Neural progenitor cell (in vitro differentiated cells): Measurements from ENCODE around the gene B4GALT5. TPM values are rescaled to one million over a fixed set of nuclear protein-coding genes. Genes with fewer than 3 reads are reported as not detected.

Experiments used
- DNase-seq: peaks from one replicate; pipeline ENCODE4 v3.0.0-alpha.2; 2016; ENCODE audit warnings: low spot score
- H2AFZ ChIP-seq: fragments of 200-600 bp; sonication (generic); replicated peaks from 2 replicates; pipeline ENCODE4 v1.6.1; 2016; ENCODE audit warnings: antibody characterized with exemption
- H3F3A ChIP-seq: fragments of 200-600 bp; sonication (generic); 2 replicates; pipeline ENCODE4 v1.6.1; 2016; ENCODE audit warnings: antibody characterized with exemption, low read depth
- H3K27ac ChIP-seq: fragments of 200-600 bp; sonication (generic); 2 replicates; pipeline ENCODE4 v1.5.1; 2016; ENCODE audit warnings: mild to moderate bottlenecking
- H3K27me3 ChIP-seq: fragments of 200-600 bp; sonication (generic); 2 replicates; pipeline ENCODE4 v1.6.1; 2016; ENCODE audit warnings: mild to moderate bottlenecking, moderate library complexity
- H3K36me3 ChIP-seq: fragments of 200-600 bp; sonication (generic); 2 replicates; pipeline ENCODE4 v1.5.1; 2016
- H3K4me1 ChIP-seq: fragments of 200-600 bp; sonication (generic); 2 replicates; pipeline ENCODE4 v1.6.1; 2016; ENCODE audit warnings: mixed run types
- H3K4me2 ChIP-seq: fragments of 200-600 bp; sonication (generic); 2 replicates; pipeline ENCODE4 v1.6.1; 2016
- H3K4me3 ChIP-seq: fragments of 200-600 bp; sonication (generic); 2 replicates; pipeline ENCODE4 v1.5.1; 2016
- H3K79me2 ChIP-seq: fragments of 200-600 bp; sonication (generic); 2 replicates; pipeline ENCODE4 v1.6.1; 2016; ENCODE audit warnings: low read depth
- H3K9ac ChIP-seq: fragments of 200-600 bp; sonication (generic); 2 replicates; pipeline ENCODE4 v1.6.1; 2016
- H3K9me3 ChIP-seq: fragments of 200-600 bp; sonication (generic); 2 replicates; pipeline ENCODE4 v1.5.1; 2016; ENCODE audit warnings: low read depth
- H4K20me1 ChIP-seq: fragments of 200-600 bp; sonication (generic); 2 replicates; pipeline ENCODE4 v1.6.1; 2016; ENCODE audit warnings: low read depth
- H3K27ac Mint-ChIP-seq: 3 replicates; pipeline ENCODE4 v1.8.0; 2021; ENCODE audit warnings: mixed read lengths
- H3K27me3 Mint-ChIP-seq: 2 replicates; pipeline ENCODE4 v1.8.0; 2022; ENCODE audit warnings: low read depth, mild to moderate bottlenecking, inconsistent platforms, moderate library complexity, mixed read lengths; ENCODE audit not compliant: insufficient read depth
- H3K36me3 Mint-ChIP-seq: 3 replicates; pipeline ENCODE4 v1.8.0; 2021; ENCODE audit warnings: mixed read lengths
- H3K4me1 Mint-ChIP-seq: 3 replicates; pipeline ENCODE4 v1.8.0; 2021; ENCODE audit warnings: mixed read lengths
- H3K4me3 Mint-ChIP-seq: 3 replicates; pipeline ENCODE4 v1.8.0; 2021; ENCODE audit warnings: mild to moderate bottlenecking, moderate library complexity, mixed read lengths
- H3K9me3 Mint-ChIP-seq: 3 replicates; pipeline ENCODE4 v1.8.0; 2020; ENCODE audit warnings: mixed read lengths
- EZH2 ChIP-seq: fragments of 200-600 bp; sonication (generic); IDR thresholded peaks from 2 replicates; pipeline ENCODE4 v1.6.1; 2017; ENCODE audit warnings: antibody characterized with exemption, mild to moderate bottlenecking, moderate library complexity
- EZH2phosphoT487 ChIP-seq: fragments of 200-600 bp; sonication (generic); IDR thresholded peaks from 2 replicates; pipeline ENCODE4 v1.6.1; 2017; ENCODE audit warnings: antibody characterized with exemption
- small RNA-seq: library from RNA; depleted of rRNA; stranded (forward); fragments of <200 nt; gene quantifications from one replicate; pipeline ENCODE3, GENCODE V24; 2015
- total RNA-seq: library from RNA; depleted of rRNA; stranded (reverse); fragments of >200 nt; gene quantifications from 2 replicates; pipeline ENCODE4 v1.2.3, GENCODE V29; 2015; ENCODE audit warnings: low replicate concordance
- TF ChIP-seq, protein P1 (sequence below): fragments of 200-600 bp; sonication (generic); IDR thresholded peaks from 2 replicates; pipeline ENCODE4 v1.5.1; 2017; ENCODE audit warnings: antibody characterized with exemption, mild to moderate bottlenecking

The B4GALT5 gene
- total RNA-seq, 1 donor from 2014 or later, result 60.1 TPM

GRCh38 chr20:49583343-49583668 lies 130.4 kb downstream of the B4GALT5 start:
- TF ChIP-seq EZH2 (no peak), EZH2phosphoT487 (no peak)
- TF ChIP-seq, protein P1, sequence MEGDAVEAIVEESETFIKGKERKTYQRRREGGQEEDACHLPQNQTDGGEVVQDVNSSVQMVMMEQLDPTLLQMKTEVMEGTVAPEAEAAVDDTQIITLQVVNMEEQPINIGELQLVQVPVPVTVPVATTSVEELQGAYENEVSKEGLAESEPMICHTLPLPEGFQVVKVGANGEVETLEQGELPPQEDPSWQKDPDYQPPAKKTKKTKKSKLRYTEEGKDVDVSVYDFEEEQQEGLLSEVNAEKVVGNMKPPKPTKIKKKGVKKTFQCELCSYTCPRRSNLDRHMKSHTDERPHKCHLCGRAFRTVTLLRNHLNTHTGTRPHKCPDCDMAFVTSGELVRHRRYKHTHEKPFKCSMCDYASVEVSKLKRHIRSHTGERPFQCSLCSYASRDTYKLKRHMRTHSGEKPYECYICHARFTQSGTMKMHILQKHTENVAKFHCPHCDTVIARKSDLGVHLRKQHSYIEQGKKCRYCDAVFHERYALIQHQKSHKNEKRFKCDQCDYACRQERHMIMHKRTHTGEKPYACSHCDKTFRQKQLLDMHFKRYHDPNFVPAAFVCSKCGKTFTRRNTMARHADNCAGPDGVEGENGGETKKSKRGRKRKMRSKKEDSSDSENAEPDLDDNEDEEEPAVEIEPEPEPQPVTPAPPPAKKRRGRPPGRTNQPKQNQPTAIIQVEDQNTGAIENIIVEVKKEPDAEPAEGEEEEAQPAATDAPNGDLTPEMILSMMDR, result no peak
- Histone ChIP-seq H3K36me3 (no peaks in the 10 kb centered on the region), H3K9ac (no peak overlapping the region), H3K27ac (no peak overlapping the region), H3K4me3 (no peak overlapping the region), H4K20me1 (no peaks in the 10 kb centered on the region), H3K79me2 (no peaks in the 10 kb centered on the region), H3F3A (peaks cover 4% of the 10 kb centered on the region), H2AFZ (no peak overlapping the region), H3K4me2 (no peak overlapping the region), H3K27me3 (no peaks in the 10 kb centered on the region), H3K4me1 (peaks cover 7% of the 10 kb centered on the region), H3K9me3 (no peaks in the 10 kb centered on the region)
- Mint-ChIP-seq H3K27ac (no peak overlapping the region), H3K27me3 (no peaks in the 10 kb centered on the region), H3K4me1 (peaks cover 11% of the 10 kb centered on the region), H3K4me3 (no peak overlapping the region), H3K36me3 (no peaks in the 10 kb centered on the region), H3K9me3 (peaks cover 4% of the 10 kb centered on the region)
- DNase-seq, result no peak

Small RNA genes lying within 50 kb of the gene (small RNA-seq; reads per million reads assigned to genes)
- gene RN7SL197P (not detected), gene SNRPFP1 (not detected)

Other genes starting within 250 kb of the B4GALT5 start
- gene KCNB1, start 231.2 kb downstream of the B4GALT5 start, total RNA-seq, result 0.97 and 1.0 TPM in 2 replicates
- gene PTGIS, start 145.7 kb downstream of the B4GALT5 start, total RNA-seq, result 31.3 and 35.6 TPM in 2 replicates
- gene SLC9A8, start 99.0 kb upstream of the B4GALT5 start, total RNA-seq, result 4.1 and 6.3 TPM in 2 replicates
- gene SPATA2, start 201.7 kb upstream of the B4GALT5 start, total RNA-seq, result 4.0 and 5.0 TPM in 2 replicates
- gene RNF114, start 222.5 kb upstream of the B4GALT5 start, total RNA-seq, result 41.3 and 105 TPM in 2 replicates